Astrocyte (in vitro differentiated cells and primary cell): Measurements from ENCODE around the gene CALML5. TPM values are rescaled to one million over a fixed set of nuclear protein-coding genes. Genes with fewer than 3 reads are reported as not detected.

Source experiments
- DNase-seq: peaks from one replicate; pipeline ENCODE4 v3.0.0-alpha.2; 2010; ENCODE audit warnings: low read depth
- FAIRE-seq: peaks from 2 replicates; lab custom pipeline; 2011; peaks lifted over from hg19 to GRCh38; lab: Jason Lieb, UNC
- H2AFZ ChIP-seq: 2 replicates; pipeline ENCODE4 v1.6.0; 2012; ENCODE audit warnings: low read depth, low read length, inconsistent platforms
- H3K27ac ChIP-seq: 2 replicates; pipeline ENCODE4 v1.5.1; 2011; ENCODE audit warnings: low read depth, low read length, inconsistent platforms
- H3K27me3 ChIP-seq: 2 replicates; pipeline ENCODE4 v1.6.0; 2011; ENCODE audit warnings: low read length, inconsistent platforms; ENCODE audit not compliant: insufficient read depth
- H3K36me3 ChIP-seq: 2 replicates; pipeline ENCODE4 v1.5.1; 2011; ENCODE audit warnings: low read length, inconsistent platforms; ENCODE audit not compliant: insufficient read depth
- H3K4me1 ChIP-seq: 2 replicates; pipeline ENCODE4 v1.5.1; 2011; ENCODE audit warnings: low read length, inconsistent platforms; ENCODE audit not compliant: insufficient read depth
- H3K4me2 ChIP-seq: 2 replicates; pipeline ENCODE4 v1.6.0; 2012; ENCODE audit warnings: low read length, inconsistent platforms
- H3K4me3 ChIP-seq: 2 replicates; pipeline ENCODE4 v1.5.1; 2011; ENCODE audit warnings: low read depth, mild to moderate bottlenecking, low read length, inconsistent platforms; ENCODE audit not compliant: insufficient read depth
- H3K79me2 ChIP-seq: 2 replicates; pipeline ENCODE4 v1.6.0; 2012; ENCODE audit warnings: mild to moderate bottlenecking, low read length, inconsistent platforms; ENCODE audit not compliant: insufficient read depth
- H3K9ac ChIP-seq: 2 replicates; pipeline ENCODE4 v1.6.0; 2012; ENCODE audit warnings: mild to moderate bottlenecking, low read length, inconsistent platforms
- H3K9me3 ChIP-seq: 2 replicates; pipeline ENCODE4 v1.5.1; 2012; ENCODE audit warnings: low read depth, mild to moderate bottlenecking, low read length, inconsistent platforms; ENCODE audit not compliant: insufficient read depth
- H4K20me1 ChIP-seq: 2 replicates; pipeline ENCODE4 v1.6.0; 2012; ENCODE audit warnings: low read length, inconsistent platforms; ENCODE audit not compliant: insufficient read depth
- H3K27ac Mint-ChIP-seq: one replicate; pipeline ENCODE4 v1.8.0; 2021; ENCODE audit warnings: mild to moderate bottlenecking, mixed read lengths; ENCODE audit not compliant: unreplicated experiment
- H3K27me3 Mint-ChIP-seq: one replicate; pipeline ENCODE4 v1.8.0; 2021; ENCODE audit warnings: low read depth, mixed read lengths; ENCODE audit not compliant: unreplicated experiment
- H3K36me3 Mint-ChIP-seq: one replicate; pipeline ENCODE4 v1.8.0; 2021; ENCODE audit warnings: low read depth, mixed read lengths; ENCODE audit not compliant: unreplicated experiment
- H3K4me1 Mint-ChIP-seq: one replicate; pipeline ENCODE4 v1.8.0; 2021; ENCODE audit warnings: low read depth, mixed read lengths; ENCODE audit not compliant: unreplicated experiment
- H3K4me3 Mint-ChIP-seq: one replicate; pipeline ENCODE4 v1.8.0; 2021; ENCODE audit warnings: mild to moderate bottlenecking, moderate library complexity, mixed read lengths; ENCODE audit not compliant: unreplicated experiment
- H3K9me3 Mint-ChIP-seq: one replicate; pipeline ENCODE4 v1.8.0; 2021; ENCODE audit warnings: mild to moderate bottlenecking, mixed read lengths; ENCODE audit not compliant: unreplicated experiment
- CTCF ChIP-seq: IDR thresholded peaks from 2 replicates; pipeline ENCODE4 v1.5.1; 2011; ENCODE audit warnings: low read depth, mild to moderate bottlenecking, inconsistent platforms, low read length, moderate library complexity; ENCODE audit not compliant: insufficient read depth
- EZH2 ChIP-seq: IDR thresholded peaks from 2 replicates; pipeline ENCODE4 v1.6.1; 2012; ENCODE audit warnings: mild to moderate bottlenecking, low read length, inconsistent platforms; ENCODE audit not compliant: insufficient read depth
- total RNA-seq: library from RNA; stranded (reverse); gene quantifications from 2 replicates; pipeline ENCODE4 v1.2.1, GENCODE V29; 2021

The CALML5 gene
- total RNA-seq, 1 donor from 2014 or later: not detected

DNA sequence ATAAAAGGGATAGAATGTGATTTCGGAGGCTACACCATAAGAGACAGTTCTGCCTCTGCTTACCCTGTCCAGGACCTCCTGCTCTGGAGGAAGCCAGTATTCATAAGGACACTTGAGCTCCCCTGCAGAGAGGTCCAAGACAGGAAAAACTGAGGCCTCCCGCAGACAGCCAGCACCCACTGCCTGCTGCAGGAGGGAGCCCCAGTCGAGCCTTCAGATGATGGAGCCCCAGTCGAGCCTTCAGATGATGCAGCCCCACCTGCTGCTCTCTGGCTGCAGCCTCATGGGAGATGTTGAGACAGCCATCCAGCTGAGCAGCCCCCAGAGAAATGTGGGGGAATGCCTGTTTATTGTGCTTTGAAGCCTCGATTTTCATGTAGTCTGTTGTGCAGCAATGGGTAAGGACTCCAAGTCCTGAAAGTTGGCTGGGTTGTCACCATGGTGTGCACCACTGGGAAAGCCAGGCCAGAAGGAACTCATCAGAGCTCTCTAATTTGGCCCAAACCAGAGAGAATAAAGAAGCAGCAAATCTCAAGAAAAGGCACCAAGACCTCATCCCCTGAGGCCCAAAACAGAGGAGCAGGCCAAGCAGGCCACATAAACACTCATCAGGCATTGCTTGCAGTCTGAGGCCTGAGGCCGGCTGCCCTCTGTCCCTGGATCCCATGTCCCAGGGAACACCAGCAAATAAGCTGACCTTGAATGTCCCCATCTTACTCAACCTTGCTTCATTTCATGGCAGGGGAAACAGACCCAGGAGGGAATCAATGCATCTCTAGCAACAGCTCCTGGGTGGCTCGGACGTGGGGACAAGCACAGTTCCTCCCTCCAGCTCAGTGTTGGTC, 30.9 kb downstream of the CALML5 start:
- Mint-ChIP-seq H3K4me1 (peaks cover 16% of the 10 kb centered on the region), H3K4me3 (no peak overlapping the region), H3K9me3 (peaks cover 6% of the 10 kb centered on the region), H3K36me3 (peaks cover 7% of the 10 kb centered on the region), H3K27me3 (peaks cover 8% of the 10 kb centered on the region), H3K27ac (no peak overlapping the region)
- DNase-seq: no peak
- no peak overlapping the region for H3K4me3 ChIP-seq
- H3K79me2 ChIP-seq: no peaks in the 10 kb centered on the region
- no peak overlapping the region for H3K27ac ChIP-seq
- H3K4me1 ChIP-seq: peaks cover 5% of the 10 kb centered on the region
- H3K9ac ChIP-seq: no peak overlapping the region
- H2AFZ ChIP-seq: no peak overlapping the region
- no peaks in the 10 kb centered on the region for H4K20me1 ChIP-seq
- H3K9me3 ChIP-seq: peaks cover 3% of the 10 kb centered on the region
- FAIRE-seq: no peak
- no peak for TF ChIP-seq CTCF
- no peak for TF ChIP-seq EZH2
- H3K27me3 ChIP-seq: no peaks in the 10 kb centered on the region
- no peaks in the 10 kb centered on the region for H3K36me3 ChIP-seq
- H3K4me2 ChIP-seq: no peak overlapping the region

GRCh38 chr10:5467634-5468255, 31.6 kb downstream of the CALML5 start:
- Mint-ChIP-seq H3K4me3 (peak overlapping the region; percentile 73), H3K4me1 (peaks cover 17% of the 10 kb centered on the region)

More at GRCh38 chr10:5467634-5468255, 31.6 kb downstream of the CALML5 start:
- Histone ChIP-seq H3K27ac (no peak overlapping the region), H3K27me3 (no peaks in the 10 kb centered on the region), H3K4me1 (peaks cover 5% of the 10 kb centered on the region), H3K9me3 (peaks cover 3% of the 10 kb centered on the region), H3K79me2 (no peaks in the 10 kb centered on the region), H3K36me3 (no peaks in the 10 kb centered on the region), H3K9ac (no peak overlapping the region), H3K4me2 (no peak overlapping the region), H3K4me3 (no peak overlapping the region), H2AFZ (no peak overlapping the region), H4K20me1 (no peaks in the 10 kb centered on the region)
- no peak for FAIRE-seq
- DNase-seq: no peak
- TF ChIP-seq EZH2 (no peak), CTCF (no peak)
- H3K27ac Mint-ChIP-seq: no peak overlapping the region
- H3K36me3 Mint-ChIP-seq: peaks cover 7% of the 10 kb centered on the region
- H3K9me3 Mint-ChIP-seq: peaks cover 6% of the 10 kb centered on the region
- peaks cover 8% of the 10 kb centered on the region for H3K27me3 Mint-ChIP-seq
